ENCODE data around the gene EBF3. TPM values are rescaled to one million over a fixed set of nuclear protein-coding genes. Genes with fewer than 3 reads are reported as not detected.

Gene EBF3
- total RNA-seq, 2 experiments from 2014 or later: not detected

- Histone ChIP-seq H3K27ac (ENCODE audit: low read depth in 1 of 2, low read length in 2 of 2) (no peak overlapping the region), H3K4me3 (ENCODE audit: low read length) (no peak overlapping the region), H3K4me1 (ENCODE audit: insufficient read depth, low read length) (no peaks in the 10 kb centered on the region), H3K27me3 (ENCODE audit: control insufficient read depth in 1 of 2, insufficient read depth in 2 of 2, low read length in 2 of 2) (peaks cover 0 to 8% of the 10 kb centered on the region in 2 experiments), H3K36me3 (ENCODE audit: insufficient read depth, low read length) (no peaks in the 10 kb centered on the region), H3K9me3 (ENCODE audit: control insufficient read depth in 1 of 2, insufficient read depth in 1 of 2, low read length in 2 of 2) (no peaks in the 10 kb centered on the region)
- DNase-seq (no peak), ATAC-seq (ENCODE audit: poor library complexity) (no peak)
- intact Hi-C loops (cut with DNase I, micrococcal nuclease): no loop called here
- ChIA-PET CTCF (no interaction called here), POLR2A (no interaction called here)
- Mint-ChIP-seq H3K4me1 (ENCODE audit: low read depth) (no peaks in the 10 kb centered on the region), H3K27me3 (peaks cover 9% of the 10 kb centered on the region), H3K27ac (no peak overlapping the region), H3K9me3 (no peaks in the 10 kb centered on the region), H3K36me3 (ENCODE audit: low read depth) (no peaks in the 10 kb centered on the region), H3K4me3 (no peak overlapping the region)
- TF ChIP-seq, protein P1, sequence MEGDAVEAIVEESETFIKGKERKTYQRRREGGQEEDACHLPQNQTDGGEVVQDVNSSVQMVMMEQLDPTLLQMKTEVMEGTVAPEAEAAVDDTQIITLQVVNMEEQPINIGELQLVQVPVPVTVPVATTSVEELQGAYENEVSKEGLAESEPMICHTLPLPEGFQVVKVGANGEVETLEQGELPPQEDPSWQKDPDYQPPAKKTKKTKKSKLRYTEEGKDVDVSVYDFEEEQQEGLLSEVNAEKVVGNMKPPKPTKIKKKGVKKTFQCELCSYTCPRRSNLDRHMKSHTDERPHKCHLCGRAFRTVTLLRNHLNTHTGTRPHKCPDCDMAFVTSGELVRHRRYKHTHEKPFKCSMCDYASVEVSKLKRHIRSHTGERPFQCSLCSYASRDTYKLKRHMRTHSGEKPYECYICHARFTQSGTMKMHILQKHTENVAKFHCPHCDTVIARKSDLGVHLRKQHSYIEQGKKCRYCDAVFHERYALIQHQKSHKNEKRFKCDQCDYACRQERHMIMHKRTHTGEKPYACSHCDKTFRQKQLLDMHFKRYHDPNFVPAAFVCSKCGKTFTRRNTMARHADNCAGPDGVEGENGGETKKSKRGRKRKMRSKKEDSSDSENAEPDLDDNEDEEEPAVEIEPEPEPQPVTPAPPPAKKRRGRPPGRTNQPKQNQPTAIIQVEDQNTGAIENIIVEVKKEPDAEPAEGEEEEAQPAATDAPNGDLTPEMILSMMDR (IDR thresholded peaks at IDR 0.05): no peak
These were observed 58.5 kb downstream of the EBF3 start for GRCh38 chr10:129905553-129905952.

DNA sequence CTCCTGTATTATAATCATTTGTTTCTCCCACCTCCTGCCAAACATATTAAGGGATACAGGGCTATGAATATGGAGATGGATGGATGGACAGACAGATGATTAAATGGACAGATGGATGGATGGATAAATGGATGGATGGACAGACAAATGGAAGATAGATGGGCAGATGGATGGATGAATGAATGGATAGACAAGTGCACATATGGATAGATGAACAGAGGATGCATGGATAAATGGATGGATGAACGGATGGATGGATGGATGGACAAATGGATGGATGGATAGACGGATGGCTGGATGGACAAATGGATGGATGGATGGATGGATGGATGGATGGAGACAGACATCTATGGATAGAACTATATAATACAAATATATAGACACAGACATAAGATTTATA lies 59.8 kb downstream of the EBF3 start:
- DNase-seq (no peak), ATAC-seq (ENCODE audit: poor library complexity) (no peak)
- CTCF ChIA-PET: no interaction called here
- POLR2A ChIA-PET: no interaction called here
- H3K4me1 ChIP-seq (ENCODE audit: insufficient read depth, low read length): no peaks in the 10 kb centered on the region
- H3K4me3 ChIP-seq (ENCODE audit: low read length): no peak overlapping the region
- no peak overlapping the region for H3K27ac ChIP-seq (ENCODE audit: low read depth in 1 of 2, low read length in 2 of 2)
- Mint-ChIP-seq H3K27ac (no peak overlapping the region), H3K27me3 (peaks cover 17% of the 10 kb centered on the region), H3K36me3 (ENCODE audit: low read depth) (no peaks in the 10 kb centered on the region), H3K4me1 (ENCODE audit: low read depth) (no peaks in the 10 kb centered on the region), H3K9me3 (no peaks in the 10 kb centered on the region), H3K4me3 (no peak overlapping the region)
- TF ChIP-seq, protein P1 (IDR thresholded peaks at IDR 0.05): no peak
- no peaks in the 10 kb centered on the region for H3K9me3 ChIP-seq (ENCODE audit: control insufficient read depth in 1 of 2, insufficient read depth in 1 of 2, low read length in 2 of 2)
- peaks cover 2 to 8% of the 10 kb centered on the region in 2 experiments for H3K27me3 ChIP-seq (ENCODE audit: control insufficient read depth in 1 of 2, insufficient read depth in 2 of 2, low read length in 2 of 2)
- intact Hi-C loops (cut with DNase I, micrococcal nuclease): no loop called here
- H3K36me3 ChIP-seq (ENCODE audit: insufficient read depth, low read length): no peaks in the 10 kb centered on the region

DNA sequence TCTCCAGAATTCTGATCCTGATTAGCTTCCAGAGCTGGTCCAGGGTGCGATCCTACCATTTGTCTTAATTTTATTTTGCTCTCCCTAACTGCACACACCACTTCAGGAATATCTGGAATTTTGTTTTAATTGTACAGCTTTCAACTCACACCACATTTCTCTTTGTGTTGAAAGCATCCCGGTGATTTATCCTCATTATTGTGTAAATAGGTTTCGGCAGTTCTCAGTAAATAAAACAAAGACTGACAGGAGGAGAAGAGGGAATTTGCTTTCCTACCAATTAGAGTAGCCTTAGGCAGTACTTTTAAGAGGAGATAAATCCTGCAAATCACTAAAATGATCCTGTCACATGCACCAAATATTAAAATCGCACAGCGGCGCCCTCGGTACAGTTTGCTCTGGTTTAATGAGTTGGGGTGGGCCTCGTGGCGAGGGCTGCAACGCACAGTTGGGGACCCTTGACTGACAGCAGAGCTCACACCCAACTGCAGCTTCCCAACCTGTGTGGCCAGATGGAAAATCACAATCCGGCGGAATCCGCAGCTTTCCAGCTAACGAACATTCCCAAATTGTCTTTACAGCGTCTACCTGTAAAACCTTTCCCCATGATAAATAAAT lies 62.6 kb downstream of the EBF3 start:
- Mint-ChIP-seq H3K9me3 (no peaks in the 10 kb centered on the region), H3K4me3 (no peak overlapping the region), H3K4me1 (ENCODE audit: low read depth) (no peaks in the 10 kb centered on the region), H3K27ac (no peak overlapping the region), H3K27me3 (peaks cover 33% of the 10 kb centered on the region), H3K36me3 (ENCODE audit: low read depth) (no peaks in the 10 kb centered on the region)
- intact Hi-C loops (cut with DNase I, micrococcal nuclease): no loop called here
- Histone ChIP-seq H3K9me3 (ENCODE audit: control insufficient read depth in 1 of 2, insufficient read depth in 1 of 2, low read length in 2 of 2) (peaks cover 0 to 5% of the 10 kb centered on the region in 2 experiments), H3K27me3 (ENCODE audit: control insufficient read depth in 1 of 2, insufficient read depth in 2 of 2, low read length in 2 of 2) (peaks cover 2 to 23% of the 10 kb centered on the region in 2 experiments), H3K27ac (ENCODE audit: low read depth in 1 of 2, low read length in 2 of 2) (no peak overlapping the region), H3K4me1 (ENCODE audit: insufficient read depth, low read length) (no peaks in the 10 kb centered on the region), H3K4me3 (ENCODE audit: low read length) (no peak overlapping the region), H3K36me3 (ENCODE audit: insufficient read depth, low read length) (no peaks in the 10 kb centered on the region)
- POLR2A ChIA-PET: no interaction called here
- ATAC-seq (ENCODE audit: poor library complexity) (no peak), DNase-seq (no peak)
- TF ChIP-seq, protein P1 (IDR thresholded peaks at IDR 0.05): no peak
- CTCF ChIA-PET: interaction anchor here (1.3 kb wide), 1 partner anchor 10 kb away, joined by 4 read pairs; no protein-coding TSS in a partner anchor
